Activated gamma-delta T cell (primary cell): ENCODE results near the gene LIMS1.
"Not testable (repeated sequence)": the region's sequence is repeated elsewhere in the genome, so short reads cannot be mapped to it uniquely, and the experiment has no call there.

ENCODE experiments used
- DNase-seq: peaks from one replicate; lab custom pipeline; 2025; lab: John Stamatoyannopoulos, UW
- total RNA-seq, 2 donors: gene quantifications; one replicate each; lab custom pipeline; 2026; lab: John Stamatoyannopoulos, UW

Gene LIMS1, protein sequence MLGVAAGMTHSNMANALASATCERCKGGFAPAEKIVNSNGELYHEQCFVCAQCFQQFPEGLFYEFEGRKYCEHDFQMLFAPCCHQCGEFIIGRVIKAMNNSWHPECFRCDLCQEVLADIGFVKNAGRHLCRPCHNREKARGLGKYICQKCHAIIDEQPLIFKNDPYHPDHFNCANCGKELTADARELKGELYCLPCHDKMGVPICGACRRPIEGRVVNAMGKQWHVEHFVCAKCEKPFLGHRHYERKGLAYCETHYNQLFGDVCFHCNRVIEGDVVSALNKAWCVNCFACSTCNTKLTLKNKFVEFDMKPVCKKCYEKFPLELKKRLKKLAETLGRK
- total RNA-seq = 42.1 to 51.2 reads per million in 2 donors

GRCh38 chr2:108533832-108534583, at the start of gene LIMS1:
Gene LIMS1 (plus strand): TSS chr2:108534470. CDS start chr2:108534563, 93 bp downstream.
- DNase-seq = peak; percentile 85

GRCh38 chr2:108485253-108485652, 49.0 kb upstream of the LIMS1 start:
- DNase-seq = no peak

- no peak for DNase-seq
Measured at GRCh38 chr2:108490506-108491122, 43.7 kb upstream of the LIMS1 start.

GRCh38 chr2:108491848-108492247, 42.4 kb upstream of the LIMS1 start:
- DNase-seq = no peak

DNA sequence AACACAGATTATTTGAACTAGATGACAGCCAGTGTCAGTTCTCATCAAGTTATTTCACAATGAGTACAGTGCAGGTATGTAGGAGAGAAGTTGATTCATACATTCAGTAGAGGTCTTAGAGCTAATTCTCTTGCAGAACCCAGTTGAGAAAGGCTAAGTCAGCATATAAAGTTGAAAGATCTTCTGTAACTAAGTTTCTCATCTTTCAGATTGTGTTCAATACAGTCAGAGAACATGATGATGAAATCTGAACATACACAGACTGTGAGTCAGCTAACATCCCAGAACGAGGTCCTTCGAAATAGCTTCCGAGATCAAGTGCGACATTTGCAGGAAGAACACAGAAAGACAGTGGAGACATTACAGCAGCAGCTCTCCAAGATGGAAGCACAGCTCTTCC, 41.9 kb upstream of the LIMS1 start:
- DNase-seq = no peak

DNA sequence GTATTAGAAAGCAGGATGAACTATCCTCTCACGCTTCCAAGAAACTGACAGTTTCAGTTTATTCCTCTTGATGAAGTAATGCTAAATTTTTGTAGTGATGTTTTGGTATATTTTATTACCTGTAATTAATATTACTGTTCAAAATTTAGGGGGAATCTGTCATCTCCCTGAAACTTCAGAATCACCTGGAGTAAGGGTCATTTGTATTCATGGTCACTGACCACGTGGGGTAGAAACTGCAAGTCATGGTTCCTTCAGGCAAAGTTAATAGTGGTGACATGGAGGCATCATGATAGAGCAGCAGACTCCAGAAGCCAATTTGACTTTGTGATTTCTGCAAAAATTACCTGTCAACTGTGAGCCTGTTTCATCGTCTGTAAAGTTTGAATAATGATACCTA, 38.1 kb upstream of the LIMS1 start:
- DNase-seq = not testable (repeated sequence)

DNA sequence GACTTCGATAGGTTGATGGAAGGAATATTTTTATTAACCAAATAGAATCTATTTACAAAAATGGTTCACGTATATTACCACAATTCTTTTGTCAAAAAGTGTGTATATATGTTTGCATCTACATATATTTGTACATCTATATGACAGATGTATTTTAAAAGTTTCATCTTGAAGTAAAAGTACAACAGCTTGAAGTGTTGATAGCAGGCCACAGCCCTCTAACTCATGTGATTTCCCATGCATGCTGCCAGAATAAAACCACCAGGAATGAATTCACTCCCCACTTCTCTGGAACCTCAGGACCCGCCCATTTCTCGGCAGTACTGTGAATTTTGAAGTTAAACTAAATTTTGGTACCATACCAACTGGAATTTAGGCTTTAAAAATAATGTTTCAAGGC, 26.6 kb upstream of the LIMS1 start:
- DNase-seq = not testable (repeated sequence)

GRCh38 chr2:108512431-108512830, 21.8 kb upstream of the LIMS1 start:
- DNase-seq = not testable (repeated sequence)

DNA sequence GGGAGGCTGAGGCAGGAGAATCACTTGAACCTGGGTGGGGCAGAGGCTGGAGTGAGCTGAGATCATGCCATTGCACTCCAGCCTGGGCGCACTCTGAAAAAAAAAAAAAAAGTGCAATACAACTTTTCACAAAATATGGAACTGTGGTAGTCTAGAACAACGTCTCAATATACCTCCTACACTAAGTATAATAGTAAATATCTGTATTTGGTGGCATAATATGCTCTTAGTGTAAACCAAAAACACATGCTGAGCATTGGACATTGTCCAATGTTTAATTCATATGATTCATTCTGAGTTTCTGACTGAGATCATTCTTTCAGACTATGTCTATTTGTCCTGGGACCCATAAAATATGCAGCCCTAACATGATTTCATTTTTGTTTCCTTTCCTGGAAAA, 19.8 kb upstream of the LIMS1 start:
- not testable (repeated sequence) for DNase-seq

DNA sequence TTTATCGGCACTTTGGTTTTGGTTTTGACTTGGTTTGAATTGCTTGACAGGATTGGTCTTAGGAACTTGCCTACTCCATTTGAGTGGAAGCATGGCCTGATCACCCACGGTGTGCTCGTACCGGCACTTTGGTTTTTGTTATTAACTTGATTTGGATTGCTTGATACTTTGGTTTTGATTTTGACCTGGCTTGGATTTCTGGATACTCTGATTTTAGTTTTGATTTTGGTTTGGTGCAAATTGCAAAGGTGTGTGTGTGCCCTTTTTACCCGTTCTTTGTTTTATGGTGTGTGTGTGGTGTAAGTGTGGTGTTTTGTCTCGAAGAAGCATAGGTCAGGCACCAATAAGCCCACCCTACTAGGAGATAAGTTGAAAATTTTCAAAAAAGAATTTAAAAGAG, 9.6 kb upstream of the LIMS1 start:
- DNase-seq = not testable (repeated sequence)

GRCh38 chr2:108525258-108525657, 9.0 kb upstream of the LIMS1 start:
- not testable (repeated sequence) for DNase-seq

- no peak for DNase-seq
Measured at GRCh38 chr2:108531674-108532055, 2.6 kb upstream of the LIMS1 start.

DNA sequence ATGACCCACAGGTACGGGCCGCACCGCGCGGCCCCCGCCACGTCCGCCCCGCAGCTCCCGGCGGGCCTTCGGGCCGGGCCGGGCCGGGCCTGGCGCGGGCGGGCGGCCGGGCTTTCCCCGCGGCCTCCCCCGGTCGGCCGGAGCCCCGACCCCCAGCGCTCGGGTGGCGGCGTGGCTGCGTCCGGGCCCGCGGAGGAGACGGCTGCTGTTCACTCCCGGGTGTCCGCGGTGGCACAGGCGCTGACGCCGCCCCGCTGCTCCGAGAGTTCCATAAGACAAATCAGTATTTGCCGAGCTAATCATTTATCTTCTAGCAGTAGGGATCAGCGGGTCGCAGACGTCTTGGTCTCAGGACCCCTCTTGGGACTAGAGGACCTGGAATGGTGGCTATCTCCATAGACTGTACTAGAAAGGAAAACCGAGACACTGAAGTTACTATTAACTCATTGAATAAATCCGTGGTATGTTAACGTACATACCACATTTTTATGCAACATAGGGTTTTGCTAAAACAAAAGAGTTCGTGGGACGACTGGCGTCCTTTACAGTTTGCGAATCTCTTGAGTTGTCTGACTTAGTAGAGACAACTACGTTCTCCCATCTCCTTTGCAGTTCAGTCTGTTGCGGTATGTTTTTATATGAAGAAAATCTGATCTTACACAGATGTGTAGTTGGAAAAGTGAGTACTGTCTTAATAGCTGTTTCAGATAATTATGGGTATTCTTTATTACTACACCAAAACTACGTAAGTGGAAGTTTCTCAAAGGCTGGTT, 500 bp downstream of the LIMS1 start:
- peak; percentile 41 for DNase-seq

- DNase-seq = no peak
Measured at GRCh38 chr2:108535357-108535631, 1.0 kb downstream of the LIMS1 start.

DNA sequence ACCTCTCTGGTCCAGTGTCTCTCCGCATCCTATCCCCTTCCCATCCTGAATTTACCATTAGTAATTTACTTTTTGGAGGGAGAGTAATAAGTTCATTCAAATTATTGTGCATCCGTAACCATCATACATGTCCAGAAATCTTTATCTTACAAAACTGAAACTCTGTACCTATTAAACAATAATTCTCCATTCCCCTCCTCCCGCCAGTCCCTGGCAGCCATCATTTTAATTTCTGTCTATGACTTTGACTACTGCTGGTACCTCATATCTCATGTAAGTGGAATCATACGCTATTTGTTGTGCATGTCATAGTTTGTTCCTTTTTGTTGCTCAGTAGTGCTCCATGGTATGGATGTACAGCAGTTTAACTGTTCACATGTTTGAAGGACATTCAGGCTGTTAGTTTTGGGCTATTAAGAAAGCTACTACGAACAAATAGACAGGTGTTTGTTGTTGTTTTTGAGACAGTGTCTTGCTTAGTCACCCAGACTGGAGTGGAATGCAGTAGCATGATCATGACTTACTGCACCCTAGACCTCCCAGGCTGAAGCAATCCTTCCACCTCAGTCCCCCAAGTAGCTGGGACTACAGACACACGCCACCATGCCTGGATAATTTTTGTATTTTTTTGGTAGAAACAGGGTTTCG, 2.0 kb downstream of the LIMS1 start:
- DNase-seq = no peak

DNA sequence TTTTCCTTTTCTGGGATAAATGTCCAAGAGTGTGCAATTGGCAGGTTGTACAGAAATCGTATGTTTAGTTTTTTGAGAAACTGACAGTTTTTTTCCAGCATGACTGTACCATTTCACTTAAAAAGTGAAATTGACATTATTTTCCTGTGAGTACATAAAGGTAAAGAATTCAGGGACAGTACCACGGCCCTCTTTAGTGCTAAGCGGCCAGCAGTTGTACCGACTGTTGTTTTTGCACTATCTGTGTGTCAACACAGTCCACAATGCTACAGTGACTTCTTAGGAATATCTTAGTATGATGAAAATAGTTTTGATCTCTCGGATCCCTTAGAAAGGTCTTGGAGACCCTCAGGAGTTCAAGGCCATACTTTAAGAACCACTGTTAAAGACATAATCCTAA, 2.6 kb downstream of the LIMS1 start:
- no peak for DNase-seq

GRCh38 chr2:108538000-108538625, 3.8 kb downstream of the LIMS1 start:
- no peak for DNase-seq

- DNase-seq = no peak
Measured at GRCh38 chr2:108541451-108541850, 7.2 kb downstream of the LIMS1 start.

- DNase-seq = no peak
Measured at GRCh38 chr2:108542071-108542470, 7.8 kb downstream of the LIMS1 start.

GRCh38 chr2:108547606-108548005, 13.3 kb downstream of the LIMS1 start:
- no peak for DNase-seq
